ENCODE data around the gene GPAT3. TPM values are rescaled to one million over a fixed set of nuclear protein-coding genes. Genes with fewer than 3 reads are reported as not detected.
"Not testable (repeated sequence)": the region's sequence is repeated elsewhere in the genome, so short reads cannot be mapped to it uniquely, and the experiment has no call there.

GPAT3 gene
- polyA plus RNA-seq, 5 donors = 12.0 to 15.9 (median 13.5) TPM

- DNase-seq = no peak
Measured at GRCh38 chr4:83548151-83548905, 12.4 kb downstream of the GPAT3 start.

DNA sequence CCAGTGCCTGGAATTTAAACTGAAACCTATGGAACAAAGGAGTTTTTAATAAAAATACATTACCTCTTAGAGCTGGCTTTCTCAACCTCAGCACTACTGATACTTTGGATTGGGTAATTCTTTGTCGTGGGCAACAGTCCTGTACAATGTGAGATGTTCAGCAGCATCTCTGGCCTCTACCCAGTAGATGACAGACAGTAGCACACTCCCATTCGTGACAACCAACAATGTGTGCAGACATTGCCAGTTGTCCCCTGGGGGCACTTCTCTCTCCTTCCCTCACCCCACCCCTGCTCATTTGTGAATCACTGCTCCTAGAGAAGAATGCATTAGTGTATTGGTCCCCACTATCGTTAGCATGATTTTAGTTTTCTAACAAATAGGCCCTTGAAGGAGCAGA is 16.2 kb downstream of the GPAT3 start:
- no peak for DNase-seq

DNA sequence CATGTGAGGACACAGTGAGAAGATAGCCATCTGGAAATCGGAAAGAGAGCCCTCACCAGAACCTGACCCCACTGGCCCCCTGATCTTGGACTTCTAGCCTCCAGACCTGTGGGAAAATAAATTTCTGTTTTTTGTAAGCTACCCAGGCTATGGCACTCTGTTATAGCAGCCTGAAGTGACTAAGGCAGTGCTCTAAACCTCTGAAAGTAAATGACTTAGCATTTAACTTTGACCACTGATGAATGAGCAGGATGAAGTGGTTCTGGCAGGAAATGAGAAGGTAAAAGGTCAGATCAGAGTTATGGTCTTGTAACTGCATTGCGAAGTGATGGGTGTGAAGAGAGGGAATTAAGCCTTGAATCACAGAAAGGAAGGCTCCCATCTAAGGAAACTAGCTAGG is 17.0 kb downstream of the GPAT3 start:
- no peak for DNase-seq

DNA sequence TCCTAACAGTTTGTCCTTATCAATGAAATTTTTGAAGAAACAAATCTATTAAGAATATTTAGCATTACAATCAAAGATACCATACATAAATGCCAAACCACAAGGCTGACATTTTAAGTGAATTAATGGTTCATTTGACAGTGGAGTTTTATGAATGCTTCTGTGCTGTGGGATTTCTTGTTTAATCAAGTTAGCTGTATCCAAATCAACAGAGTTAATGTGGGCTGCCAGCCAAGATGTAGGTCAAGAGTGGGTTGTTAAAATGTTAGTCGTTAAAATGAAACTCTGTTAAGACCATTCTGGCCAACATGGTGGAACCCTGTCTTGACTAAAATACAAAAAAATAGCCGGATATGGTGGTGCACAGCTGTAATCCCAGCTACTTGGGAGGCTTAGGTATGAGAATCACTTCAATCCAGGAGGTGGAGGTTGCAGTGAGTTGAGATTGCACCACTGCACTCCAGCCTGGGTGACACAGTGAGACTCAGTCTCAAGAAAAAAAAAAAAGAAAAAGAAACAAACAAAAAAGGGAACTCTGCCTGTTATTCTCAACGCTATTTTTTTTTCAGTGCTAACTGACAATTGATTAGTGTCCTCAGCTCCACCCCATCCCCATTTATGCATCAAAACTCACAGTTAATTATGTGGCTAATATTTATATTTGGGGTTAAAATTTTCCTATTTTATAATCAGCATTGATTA is 20.2 kb downstream of the GPAT3 start:
- no peak for DNase-seq

- no peak for DNase-seq
Measured at GRCh38 chr4:83556816-83557215, 20.9 kb downstream of the GPAT3 start.

DNA sequence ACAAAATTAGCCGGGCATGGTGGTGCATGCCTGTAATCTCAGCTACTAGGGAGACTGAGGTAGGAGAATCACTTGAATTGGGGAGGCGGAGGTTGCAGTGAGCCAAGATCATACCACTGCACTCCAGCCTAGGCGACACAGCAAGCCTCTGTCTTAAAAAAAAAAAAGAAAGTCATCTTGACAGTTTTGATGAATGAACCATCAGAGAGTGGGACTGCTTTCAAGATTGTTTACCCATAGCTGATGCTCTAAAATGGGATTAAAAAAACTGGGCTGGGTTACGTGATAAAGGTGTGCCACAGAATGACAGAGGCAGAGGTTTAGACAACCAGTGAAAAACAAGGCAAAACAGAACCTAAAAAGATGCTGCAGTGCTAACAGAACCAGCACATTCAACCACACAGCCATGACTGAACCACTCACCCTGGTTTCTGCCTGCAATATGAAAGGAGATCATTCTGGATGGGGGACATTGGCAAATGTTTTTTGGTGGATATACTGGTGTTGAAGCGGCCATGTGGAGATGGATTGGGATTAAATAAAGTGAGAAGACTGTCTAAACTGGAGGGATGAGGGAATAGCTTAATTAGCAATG is 22.2 kb downstream of the GPAT3 start:
- no peak for DNase-seq

DNA sequence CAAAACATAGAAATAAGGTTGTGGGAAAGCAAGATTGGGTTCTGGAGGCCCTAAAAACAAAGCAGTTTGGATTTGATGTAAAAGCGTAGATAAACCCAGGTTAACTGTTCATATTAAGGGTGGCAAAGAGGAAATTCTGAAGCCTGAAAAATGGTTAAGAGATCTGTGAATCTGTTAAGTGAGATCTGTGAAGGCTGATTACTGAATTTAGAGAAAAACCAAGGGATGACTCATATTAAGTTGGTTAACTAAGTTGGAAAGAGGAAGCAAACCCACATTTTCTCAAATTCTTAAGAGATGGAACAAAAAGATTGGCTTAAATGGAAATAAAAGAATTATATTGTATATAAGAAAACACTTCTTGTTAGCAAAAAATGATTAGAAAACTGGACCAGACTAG is 22.8 kb downstream of the GPAT3 start:
- DNase-seq = no peak

GRCh38 chr4:83560523-83560922 is 24.6 kb downstream of the GPAT3 start:
- no peak for DNase-seq

- no peak for DNase-seq
Measured at GRCh38 chr4:83561381-83561780, 25.5 kb downstream of the GPAT3 start.

- DNase-seq = no peak
Measured at GRCh38 chr4:83563998-83564397, 28.1 kb downstream of the GPAT3 start.

DNA sequence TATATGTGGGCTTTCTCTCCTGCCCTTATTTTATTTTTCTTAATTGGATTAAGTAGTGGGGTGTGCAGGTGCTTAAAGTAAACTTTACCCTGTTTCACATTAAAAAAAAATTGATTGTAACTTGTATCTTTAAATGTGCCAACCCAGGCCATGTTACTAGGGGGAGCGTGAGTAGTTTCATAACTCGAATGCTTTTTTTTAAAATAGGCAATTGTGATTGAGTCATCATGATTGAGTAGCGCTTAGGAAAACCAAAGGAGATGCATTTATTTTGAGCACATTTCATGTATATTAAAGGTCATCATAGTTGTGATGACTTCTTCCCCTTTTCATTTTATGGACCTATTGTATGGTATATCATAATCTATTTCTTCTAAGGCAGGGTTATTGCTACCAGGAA is 32.2 kb downstream of the GPAT3 start:
- DNase-seq = no peak

DNA sequence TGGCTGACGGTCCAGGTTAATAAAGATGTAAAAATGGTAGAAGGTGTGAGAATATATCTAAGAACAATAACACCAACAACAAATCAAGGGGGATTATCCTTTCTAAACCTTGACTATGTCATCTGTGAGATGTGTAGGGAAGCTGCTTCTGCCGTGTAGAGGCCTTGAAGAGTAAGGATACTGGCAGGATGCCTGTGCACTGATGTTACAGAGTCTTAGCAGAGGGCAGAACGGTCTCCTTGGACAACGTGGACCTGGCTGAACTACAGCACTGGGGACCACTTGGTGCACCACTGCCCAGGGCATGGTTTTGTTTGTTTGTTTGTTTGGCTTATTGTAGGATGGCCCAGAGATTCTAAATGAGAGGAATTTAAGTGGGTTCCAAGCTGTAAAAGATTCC is 33.5 kb downstream of the GPAT3 start:
- no peak for DNase-seq

- DNase-seq = no peak
Measured at GRCh38 chr4:83569987-83570386, 34.1 kb downstream of the GPAT3 start.

DNA sequence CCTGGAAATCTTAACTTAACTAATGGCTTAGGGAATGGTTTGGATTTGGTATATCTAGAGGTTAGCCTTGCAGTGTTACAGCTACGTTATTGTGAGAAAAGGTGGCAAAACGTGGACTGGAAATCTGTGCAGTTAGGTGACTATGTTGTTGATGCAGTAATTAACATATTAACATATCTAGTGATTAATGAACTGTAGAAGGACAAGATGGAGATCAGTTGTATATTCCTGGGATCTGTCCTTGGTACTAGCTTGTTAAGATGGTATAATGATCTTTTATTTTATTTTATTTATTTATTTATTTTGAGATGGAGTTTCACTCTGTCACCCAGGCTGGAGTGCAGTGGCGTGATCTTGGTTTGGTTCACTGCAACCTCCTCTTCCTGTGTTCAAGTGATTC is 36.9 kb downstream of the GPAT3 start:
- DNase-seq = no peak

DNA sequence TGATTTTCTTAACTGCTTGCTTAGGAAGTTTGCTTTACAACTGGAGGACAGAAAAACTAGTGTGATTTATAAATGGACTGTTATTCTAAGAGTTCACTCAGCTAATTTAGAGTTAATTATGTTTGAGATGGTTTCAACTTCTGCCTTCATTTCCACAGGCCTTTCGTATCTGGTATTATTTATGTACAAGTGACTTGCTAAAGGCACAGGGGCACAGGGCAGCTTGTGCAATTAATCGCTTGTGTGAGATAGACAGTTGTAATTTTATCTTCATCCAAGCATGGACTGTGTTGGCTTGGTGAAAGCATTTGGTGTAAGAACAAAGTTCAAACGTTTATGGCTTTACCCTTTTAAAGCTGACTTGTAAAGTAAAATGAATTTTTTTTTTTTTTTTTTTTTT is 38.3 kb downstream of the GPAT3 start:
- DNase-seq = peak; percentile 64 to 68

GRCh38 chr4:83576237-83576636 is 40.3 kb downstream of the GPAT3 start:
- not testable (repeated sequence) for DNase-seq

DNA sequence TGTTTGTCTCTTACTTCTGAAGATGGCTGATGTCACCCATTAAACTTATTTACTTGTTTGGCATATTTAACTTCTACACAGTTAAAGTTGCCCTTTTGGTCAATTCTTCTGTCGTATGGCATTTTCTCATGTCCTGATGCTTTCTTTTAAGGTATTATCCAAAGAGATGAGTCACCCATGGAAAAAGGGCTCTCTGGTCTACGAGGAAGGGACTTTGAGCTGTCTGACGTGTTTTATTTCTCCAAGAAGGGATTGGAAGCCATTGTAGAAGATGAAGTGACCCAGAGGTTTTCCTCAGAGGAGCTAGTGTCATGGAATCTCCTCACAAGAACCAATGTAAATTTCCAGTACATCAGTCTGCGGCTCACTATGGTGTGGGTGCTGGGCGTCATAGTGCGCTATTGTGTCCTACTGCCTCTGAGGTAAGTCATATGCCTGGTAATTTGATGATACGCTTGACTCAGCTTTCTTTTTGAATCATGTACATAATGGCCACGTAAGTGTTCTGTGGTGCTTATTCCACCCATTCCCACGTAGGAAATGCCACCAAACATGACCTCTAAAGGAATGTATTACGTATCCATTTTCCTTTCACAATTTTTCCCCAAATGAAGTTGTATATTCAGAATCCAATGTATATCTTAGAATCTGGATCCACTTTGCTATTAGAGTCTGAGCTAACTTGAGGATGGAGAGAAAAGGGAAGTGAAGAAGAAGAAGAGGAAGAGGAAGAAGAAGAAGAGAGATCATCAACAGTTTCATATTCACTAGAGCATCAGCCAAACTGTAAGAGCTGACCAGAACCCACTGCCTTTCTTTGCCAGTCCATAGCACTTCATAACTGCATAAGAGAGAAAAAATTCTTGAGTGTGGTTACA is 45.7 kb downstream of the GPAT3 start:
- no peak for DNase-seq

- DNase-seq = peak; percentile 56 to 58
Measured at GRCh38 chr4:83582289-83582785, 46.4 kb downstream of the GPAT3 start.

- no peak for DNase-seq
Measured at GRCh38 chr4:83585982-83586508, 50.1 kb downstream of the GPAT3 start.

DNA sequence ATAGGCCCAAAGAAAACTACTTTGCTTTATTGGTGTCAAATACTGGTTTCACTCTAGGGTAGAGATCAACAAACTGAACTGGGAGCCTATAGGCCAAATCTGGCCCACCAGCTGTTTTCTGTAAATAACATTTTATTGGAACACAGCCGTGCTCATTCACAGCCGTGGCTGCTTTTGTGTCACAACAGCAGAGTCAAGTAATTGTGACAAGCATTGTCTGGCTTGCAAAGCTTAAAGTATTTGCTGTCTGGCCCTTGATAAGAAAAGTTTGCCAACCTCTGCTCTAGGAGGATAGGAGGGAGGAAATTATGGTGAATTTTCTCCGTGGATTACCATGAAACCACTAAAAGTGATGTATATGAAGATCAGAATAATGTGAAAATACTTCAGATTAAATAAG is 53.4 kb downstream of the GPAT3 start:
- DNase-seq = peak; percentile 49 to 59

GRCh38 chr4:83591056-83591455 is 55.1 kb downstream of the GPAT3 start:
- no peak for DNase-seq

DNA sequence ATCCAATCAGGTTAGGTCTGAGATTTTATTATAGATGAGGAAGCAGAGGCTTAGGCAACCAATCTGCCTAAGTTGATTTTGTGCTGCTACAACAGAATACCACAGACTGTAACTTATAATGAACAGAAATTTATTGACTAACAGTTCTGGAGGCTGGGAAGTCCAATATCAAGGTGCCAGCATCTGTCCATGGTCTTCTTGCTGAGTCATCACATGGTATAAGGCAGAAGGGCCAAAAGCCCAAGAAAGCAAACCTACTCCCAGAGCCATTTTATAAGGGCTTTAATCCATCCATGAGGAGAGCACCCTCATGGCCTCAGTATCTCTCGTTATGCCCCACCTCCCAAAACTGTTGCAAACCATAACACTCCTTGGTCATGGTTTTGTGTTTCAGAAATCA is 55.8 kb downstream of the GPAT3 start:
- DNase-seq = no peak

Measured in right lung (tissue), 5 donors.